Spleen (tissue), 11 donors: ENCODE measurements around the gene AKR1B15. TPM values are rescaled to one million over a fixed set of nuclear protein-coding genes. Genes with fewer than 3 reads are reported as not detected.
A peak's percentile ranks its signal among the peaks of the same experiment; 100 is the strongest.

Experiments used
- DNase-seq: peaks from one replicate; pipeline ENCODE4 v3.0.0-alpha.2; 2020
- H3K27ac ChIP-seq, 8 donors: fragments of 200-600 bp; sonication (generic) in 7 of 8; 1 replicate in 4 of 8; 2 replicates in 4 of 8; pipeline versions ENCODE4 v1.5.0 to v1.8.0; 2016 to 2021; ENCODE audit warnings: inconsistent platforms in 4 of 8, mild to moderate bottlenecking in 4 of 8, moderate library complexity in 1 of 8
- H3K27me3 ChIP-seq, 7 donors: fragments of 200-600 bp; sonication (generic) in 6 of 7; replicated peaks in 1 of 7; 1 replicate in 4 of 7; 2 replicates in 3 of 7; pipeline versions ENCODE4 v1.5.0 to v1.8.0; 2016 to 2021; ENCODE audit warnings: inconsistent platforms in 3 of 7, mild to moderate bottlenecking in 1 of 7
- H3K36me3 ChIP-seq, 6 donors: fragments of 200-600 bp; sonication (generic) in 5 of 6; 1 replicate in 4 of 6; 2 replicates in 2 of 6; pipeline versions ENCODE4 v1.5.0 to v1.8.0; 2016 to 2021; ENCODE audit warnings: inconsistent platforms in 2 of 6
- H3K4me1 ChIP-seq, 6 donors: fragments of 200-600 bp; sonication (generic) in 5 of 6; 1 replicate in 3 of 6; 2 replicates in 3 of 6; pipeline versions ENCODE4 v1.5.0 to v1.8.0; 2016 to 2021; ENCODE audit warnings: inconsistent platforms in 3 of 6
- H3K4me3 ChIP-seq, 8 donors: fragments of 200-600 bp; sonication (generic) in 7 of 8; 1 replicate in 4 of 8; 2 replicates in 4 of 8; pipeline versions ENCODE4 v1.5.0 to v1.8.0; 2016 to 2021; ENCODE audit warnings: inconsistent platforms in 4 of 8, mild to moderate bottlenecking in 4 of 8, moderate library complexity in 2 of 8
- H3K9me3 ChIP-seq, 8 donors: fragments of 200-600 bp; sonication (generic) in 7 of 8; 1 replicate in 4 of 8; 2 replicates in 4 of 8; pipeline versions ENCODE4 v1.5.0 to v1.8.0; 2016 to 2021; ENCODE audit warnings: inconsistent platforms in 4 of 8
- CTCF ChIP-seq, 11 experiments: fragments of 200-600 bp in 7 of 11; fragments of 450-650 bp in 4 of 11; sonication (generic) in 4 of 11; IDR thresholded peaks in 8 of 11; conservative IDR thresholded peaks in 3 of 11; 1 replicate in 7 of 11; 2 replicates in 4 of 11; pipeline versions ENCODE4 v1.4.0 to v1.8.0; 2016 to 2021; ENCODE audit warnings: antibody characterized with exemption in 11 of 11, inconsistent platforms in 4 of 11, mild to moderate bottlenecking in 1 of 11
- POLR2A ChIP-seq, 3 donors: fragments of 450-650 bp; IDR thresholded peaks; one replicate each; pipeline ENCODE4 v1.5.1; 2017; ENCODE audit warnings: antibody characterized with exemption in 3 of 3, mild to moderate bottlenecking in 1 of 3
- POLR2AphosphoS5 ChIP-seq, 3 donors: sonication (generic); formaldehyde crosslinking; IDR thresholded peaks; one replicate each; pipeline ENCODE4 v1.5.1; 2017; ENCODE audit warnings: antibody characterized with exemption in 3 of 3
- WGBS, 5 donors: extraction: QIAGEN DNeasy Blood & Tissue Kit in 3 of 5; methylation state at CpG; one replicate each; pipeline versions ENCODE4 v1.1.5 to v1.1.7; 2013 to 2018; 5-methylcytosine and 5-hydroxymethylcytosine counted together
- intact Hi-C: fragments of 100-400 bp; cut with DNase I; formaldehyde crosslinking; loops from one replicate; pipeline ENCODE4 v1.15.0; 2023; ENCODE audit warnings: low total_unique reads
- polyA plus RNA-seq, 3 donors: library from polyadenylated mRNA; stranded (reverse); fragments of 200-250 nt; gene quantifications; one replicate each; pipeline ENCODE4 v1.2.1, GENCODE V29; 2013
- total RNA-seq, 7 donors: library from RNA; depleted of rRNA in 3 of 7; stranded (reverse); fragments of >200 nt in 3 of 7; fragmentation: NEBNext Ultra II Directional in 4 of 7; extraction: Animal tissue kit (Norgen Biotek cat#: 25700) in 4 of 7; gene quantifications; one replicate each; pipeline versions ENCODE4 v1.1.0 to v1.2.1, GENCODE V29; 2016 to 2021
- donor health status: healthy with polysubstance abuse.
- donor health status: DM: no; HTN: no; CAD: no; lungs with moderate emphysema.
- donor health status: DM: no; HTN: no; CAD: no.
- donor health status: Bipolar disorder and iron deficiency.
- donor health status: healthy.
- donor health status: DM: no; HTN: no; CAD: no.
- donor health status: DM: yes; HTN: yes; CAD: no.

AKR1B15 gene
- total and polyA plus RNA-seq, 10 donors, result not detected

- Histone ChIP-seq H3K4me3 (no peak overlapping the region), H3K27me3 (peaks cover 0 to 23% (median 0%) of the 10 kb centered on the region in 7 donors), H3K27ac (no peak overlapping the region), H3K9me3 (peaks cover 0 to 4% (median 0%) of the 10 kb centered on the region in 8 donors), H3K36me3 (no peaks in the 10 kb centered on the region), H3K4me1 (peaks cover 0 to 25% (median 6%) of the 10 kb centered on the region in 6 donors)
- TF ChIP-seq CTCF (IDR thresholded peaks at IDR 0.05 in 8 of 11, conservative IDR thresholded peaks at IDR 0.05 in 3 of 11), result no peak
- TF ChIP-seq POLR2A (IDR thresholded peaks at IDR 0.05), result no peak
- no peak for TF ChIP-seq POLR2AphosphoS5 (IDR thresholded peaks at IDR 0.05)
- WGBS, 5 donors, result 54 to 79% (median 56%) methylated on average over 4 of the region's 4 CpGs
- intact Hi-C loops, result loop anchor here (10.0 kb wide), 1 partner anchor 87 kb away; no protein-coding TSS in a partner anchor
- no peak for DNase-seq
These were observed 52.5 kb downstream of the AKR1B15 start for GRCh38 chr7:134601459-134601858.

GRCh38 chr7:134602881-134603451 lies 54.1 kb downstream of the AKR1B15 start:
- Histone ChIP-seq H3K27me3 (peaks cover 0 to 32% (median 0%) of the 10 kb centered on the region in 7 donors), H3K36me3 (no peaks in the 10 kb centered on the region), H3K4me1 (peaks cover 0 to 31% (median 9%) of the 10 kb centered on the region in 6 donors), H3K9me3 (peaks cover 0 to 4% (median 0%) of the 10 kb centered on the region in 8 donors), H3K27ac (peak overlapping the region in 5 of 8 donors; percentile 7 to 61 (median 42)), H3K4me3 (peak overlapping the region in 1 of 8 donors; percentile 38)
- intact Hi-C loops, result loop anchor here (10.0 kb wide), 1 partner anchor 88 kb away; no protein-coding TSS in a partner anchor
- TF ChIP-seq POLR2AphosphoS5 (IDR thresholded peaks at IDR 0.05), result no peak
- TF ChIP-seq CTCF (IDR thresholded peaks at IDR 0.05 in 8 of 11, conservative IDR thresholded peaks at IDR 0.05 in 3 of 11), result no peak
- TF ChIP-seq POLR2A (IDR thresholded peaks at IDR 0.05), result no peak
- no peak for DNase-seq
- 43 to 62% (median 49%) methylated on average over 11 of the region's 11 CpGs for WGBS, 5 donors

GRCh38 chr7:134605978-134606923 lies 57.3 kb downstream of the AKR1B15 start:
- Histone ChIP-seq H3K27me3 (peaks cover 0 to 40% (median 0%) of the 10 kb centered on the region in 7 donors), H3K9me3 (no peaks in the 10 kb centered on the region), H3K4me3 (no peak overlapping the region), H3K27ac (no peak overlapping the region), H3K4me1 (peaks cover 0 to 31% (median 9%) of the 10 kb centered on the region in 6 donors), H3K36me3 (no peaks in the 10 kb centered on the region)
- intact Hi-C loops, result loop anchor here (5.0 to 10.0 kb wide), 2 partner anchors 91 to 174 kb away; no protein-coding TSS in a partner anchor
- TF ChIP-seq CTCF (IDR thresholded peaks at IDR 0.05 in 8 of 11, conservative IDR thresholded peaks at IDR 0.05 in 3 of 11) (peak; percentile 57 to 91 (median 80)), POLR2A (IDR thresholded peaks at IDR 0.05) (no peak)
- WGBS, 5 donors, result 30 to 34% (median 32%) methylated on average over 14 of the region's 14 CpGs
- DNase-seq, result peak; percentile 81
